Sciatic nerve (tissue), 1 donor: ENCODE results near the gene NCOA5. TPM values are rescaled to one million over a fixed set of nuclear protein-coding genes. Genes with fewer than 3 reads are reported as not detected.

Experiments used
- total RNA-seq: library from RNA; stranded (reverse); fragmentation: NEBNext Ultra II Directional; extraction: Animal tissue kit (Norgen Biotek cat#: 25700); gene quantifications from one replicate; pipeline ENCODE4 v1.2.1, GENCODE V29; 2021
- donor health status: DM: no; HTN: no; CAD: no.

The NCOA5 gene
- total RNA-seq, 1 donor from 2014 or later: 27.4 TPM

Other genes with a start within 250 kb of the NCOA5 start
- 19.7 TPM for gene ACOT8, start 232.6 kb downstream of the NCOA5 start, total RNA-seq
- gene ZSWIM3, start 232.3 kb downstream of the NCOA5 start, total RNA-seq: 3.8 TPM
- 8.1 TPM for gene ZSWIM1, start 208.7 kb downstream of the NCOA5 start, total RNA-seq
- gene SPATA25, start 202.3 kb downstream of the NCOA5 start, total RNA-seq: 2.8 TPM
- gene NEURL2, start 198.8 kb downstream of the NCOA5 start, total RNA-seq: 8.9 TPM
- 87.4 TPM for gene CTSA, start 198.6 kb downstream of the NCOA5 start, total RNA-seq
- gene PLTP, start 177.8 kb downstream of the NCOA5 start, total RNA-seq: 95.4 TPM
- 38.2 TPM for gene PCIF1, start 155.3 kb downstream of the NCOA5 start, total RNA-seq
- gene ZNF335, start 117.8 kb downstream of the NCOA5 start, total RNA-seq: 22.3 TPM
- gene MMP9, start 81.1 kb downstream of the NCOA5 start, total RNA-seq: 5.0 TPM
- 3.9 TPM for gene SLC12A5, start 60.7 kb downstream of the NCOA5 start, total RNA-seq
- 25.1 TPM for gene CD40, start 28.4 kb upstream of the NCOA5 start, total RNA-seq
- gene CDH22, start 218.5 kb upstream of the NCOA5 start, total RNA-seq: 0.40 TPM